A549 (cell line): ENCODE data around the gene SERPINB2.

ENCODE experiments used
- CHD2 ChIP-seq: fragments of 150-350 bp; IDR thresholded peaks from 2 replicates; pipeline ENCODE4 v1.6.1; 2014; ENCODE audit warnings: low read length; ENCODE audit not compliant: partially characterized antibody
- CHD4 ChIP-seq: fragments of 200-600 bp; sonication (generic); IDR thresholded peaks from 2 replicates; pipeline ENCODE4 v1.6.1; 2016; ENCODE audit warnings: antibody characterized with exemption, mild to moderate bottlenecking, borderline replicate concordance
- CTCF ChIP-seq: fragments of >200 bp; sonication (Bioruptor Twin); formaldehyde crosslinking; IDR thresholded peaks from 3 replicates; pipeline ENCODE4 v1.5.1; 2016
- FOXS1 ChIP-seq: fragments of 250-450 bp; sonication (Bioruptor Pico); IDR thresholded peaks from 2 replicates; pipeline ENCODE4 v1.5.0; 2020; ENCODE audit warnings: mild to moderate bottlenecking, moderate library complexity
- HOXB13 ChIP-seq: fragments of 250-450 bp; sonication (Bioruptor Pico); IDR thresholded peaks from 2 replicates; pipeline ENCODE4 v1.5.0; 2020; ENCODE audit warnings: low read depth, mild to moderate bottlenecking, moderate library complexity
- JUNB ChIP-seq: fragments of >200 bp; sonication (Bioruptor Twin); formaldehyde crosslinking; IDR thresholded peaks from 2 replicates; pipeline ENCODE4 v1.6.1; 2016
- MAFK ChIP-seq: fragments of 450-650 bp; IDR thresholded peaks from 2 replicates; pipeline ENCODE4 v1.6.1; 2014; ENCODE audit not compliant: partially characterized antibody
- MAX ChIP-seq: IDR thresholded peaks from 2 replicates; pipeline ENCODE4 v1.6.1; 2012
- MYC ChIP-seq: IDR thresholded peaks from 2 replicates; pipeline ENCODE4 v1.6.1; 2012; ENCODE audit warnings: mild to moderate bottlenecking, inconsistent platforms, low read length, improper control_type of control experiment, borderline replicate concordance
- RAD21 ChIP-seq, 2 experiments: fragments of >200 bp in 1 of 2; sonication (Bioruptor Twin) in 1 of 2; formaldehyde crosslinking in 1 of 2; IDR thresholded peaks in 1 of 2; conservative IDR thresholded peaks in 1 of 2; 2 replicates in 1 of 2; 3 replicates in 1 of 2; pipeline ENCODE4 v1.6.1; 2012 to 2018; ENCODE audit warnings: inconsistent platforms in 1 of 2
- REST ChIP-seq: fragments of 200-600 bp; sonication (generic); IDR thresholded peaks from 2 replicates; pipeline ENCODE4 v1.6.1; 2016; ENCODE audit warnings: antibody characterized with exemption, mild to moderate bottlenecking, moderate library complexity
- RFX5 ChIP-seq: fragments of 450-650 bp; IDR thresholded peaks from 2 replicates; pipeline ENCODE4 v1.7.1; 2014; ENCODE audit warnings: antibody characterized with exemption, mild to moderate bottlenecking, moderate library complexity
- USF2 ChIP-seq: fragments of 450-650 bp; IDR thresholded peaks from 2 replicates; pipeline ENCODE4 v1.6.1; 2014; ENCODE audit warnings: antibody characterized with exemption
- ZFP36 ChIP-seq: fragments of 450-650 bp; IDR thresholded peaks from 2 replicates; pipeline ENCODE4 v1.6.1; 2014; ENCODE audit warnings: borderline replicate concordance; ENCODE audit not compliant: partially characterized antibody

- TF ChIP-seq RFX5 = no peak
- no peak for TF ChIP-seq FOXS1 (CRISPR knock-in tag)
- no peak for TF ChIP-seq CHD4
- no peak for TF ChIP-seq ZFP36
- TF ChIP-seq CTCF = no peak
- no peak for TF ChIP-seq USF2
- TF ChIP-seq MAX = no peak
- TF ChIP-seq JUNB = no peak
- no peak for TF ChIP-seq MAFK
- TF ChIP-seq MYC = no peak
- TF ChIP-seq REST = no peak
- TF ChIP-seq RAD21 (conservative IDR thresholded peaks at IDR 0.05 in 1 of 2, IDR thresholded peaks at IDR 0.05 in 1 of 2) = no peak
- no peak for TF ChIP-seq CHD2
- TF ChIP-seq HOXB13 = no peak
These were observed 36.9 kb upstream of the SERPINB2 start for GRCh38 chr18:63850636-63851035.
